ENCODE results near the gene CAPZB.

- TF ChIP-seq CTCF (IDR thresholded peaks at IDR 0.05; ENCODE audit: borderline replicate concordance, extremely low read depth, low read length, poor library complexity, severe bottlenecking) (no peak), EZH2 (IDR thresholded peaks at IDR 0.05; ENCODE audit: borderline replicate concordance, low read depth, low read length, severe bottlenecking) (no peak)
Measured at GRCh38 chr1:19307794-19308508, 177.4 kb downstream of the CAPZB start.

Measured in DND-41 (cell line).